ENCODE data around the gene STX1B. TPM values are rescaled to one million over a fixed set of nuclear protein-coding genes. Genes with fewer than 3 reads are reported as not detected.
A peak's percentile ranks its signal among the peaks of the same experiment; 100 is the strongest.

The STX1B gene
- 0.75 TPM for total RNA-seq (2013)
- polyA plus RNA-seq: 1 to 10 TPM in 1 of 3 donors, not detected in 2; 1.7 TPM
- polyA minus RNA-seq: 0.28 and 3.0 TPM in 2 replicates
- 0.34 to 3.7 (median 1.5) reads per million in 11 experiments for total RNA-seq

DNA sequence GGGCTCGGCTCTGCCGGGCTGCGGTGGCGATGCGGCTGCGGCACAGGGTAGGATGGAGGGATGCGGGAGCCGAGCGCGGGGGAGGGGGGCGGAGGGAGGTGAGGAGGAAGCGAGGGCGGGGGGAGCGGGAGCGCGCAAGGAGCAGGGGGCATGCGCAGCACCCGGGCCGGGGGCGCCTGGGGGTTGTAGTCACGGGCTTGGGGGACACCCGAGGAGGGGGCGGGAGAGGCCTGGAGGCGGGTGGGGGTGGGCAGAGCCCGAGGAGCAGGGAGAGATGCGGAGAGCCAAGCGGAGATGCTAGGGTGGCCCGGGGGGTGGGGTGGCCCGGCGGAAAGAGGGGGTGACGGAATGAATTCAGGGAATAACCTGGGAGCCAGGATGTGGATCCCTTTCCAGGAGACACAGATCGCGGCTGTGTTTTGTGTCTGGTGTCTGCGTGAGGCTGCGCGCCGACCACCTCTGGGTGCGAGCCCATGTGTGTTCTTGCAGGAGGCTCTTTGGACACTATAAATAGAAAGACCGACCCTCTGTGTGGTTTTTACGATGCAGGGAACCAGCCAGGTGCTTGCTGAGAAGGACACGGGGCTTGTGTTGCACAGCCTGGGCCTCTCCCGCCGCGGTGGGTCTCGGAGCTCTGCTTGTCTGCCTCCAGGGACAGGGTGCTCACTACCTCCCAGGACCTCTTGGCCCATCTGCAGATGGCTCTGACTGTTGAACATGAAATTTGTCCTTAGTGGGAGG lies at the start of gene STX1B:
STX1B (minus strand) TSS at position 54 of the 741 bp plus-strand sequence. CDS start 242 bp downstream, outside the sequence.
- H2AFZ ChIP-seq (ENCODE audit: insufficient read depth, low read depth, low read length, poor library complexity, severe bottlenecking): no peak within 1 kb of the TSS
- no peaks in the 10 kb centered on the region for H3K36me3 ChIP-seq (replicated peaks in 1 of 2; ENCODE audit: control insufficient read depth in 1 of 2, insufficient read depth in 2 of 2, low read length in 2 of 2)
- intact Hi-C loops (cut with micrococcal nuclease): no loop called here
- no peak within 1 kb of the TSS for H3K4me2 ChIP-seq (replicated peaks; ENCODE audit: extremely low read depth, low read length, poor library complexity, severe bottlenecking)
- Mint-ChIP-seq H3K4me3 (peak within 1 kb of the TSS in 1 of 2 donors; percentile 88), H3K36me3 (peaks cover 0 to 10% of the 10 kb centered on the region in 2 donors), H3K27me3 (ENCODE audit: low read depth in 3 of 3) (peaks cover 47 to 64% (median 59%) of the 10 kb centered on the region in 3 donors), H3K9me3 (peaks cover 10 to 23% (median 17%) of the 10 kb centered on the region in 7 donors), H3K27ac (no peak within 1 kb of the TSS), H3K4me1 (peaks cover 6% of the 10 kb centered on the region)
- TF ChIP-seq, protein P1, sequence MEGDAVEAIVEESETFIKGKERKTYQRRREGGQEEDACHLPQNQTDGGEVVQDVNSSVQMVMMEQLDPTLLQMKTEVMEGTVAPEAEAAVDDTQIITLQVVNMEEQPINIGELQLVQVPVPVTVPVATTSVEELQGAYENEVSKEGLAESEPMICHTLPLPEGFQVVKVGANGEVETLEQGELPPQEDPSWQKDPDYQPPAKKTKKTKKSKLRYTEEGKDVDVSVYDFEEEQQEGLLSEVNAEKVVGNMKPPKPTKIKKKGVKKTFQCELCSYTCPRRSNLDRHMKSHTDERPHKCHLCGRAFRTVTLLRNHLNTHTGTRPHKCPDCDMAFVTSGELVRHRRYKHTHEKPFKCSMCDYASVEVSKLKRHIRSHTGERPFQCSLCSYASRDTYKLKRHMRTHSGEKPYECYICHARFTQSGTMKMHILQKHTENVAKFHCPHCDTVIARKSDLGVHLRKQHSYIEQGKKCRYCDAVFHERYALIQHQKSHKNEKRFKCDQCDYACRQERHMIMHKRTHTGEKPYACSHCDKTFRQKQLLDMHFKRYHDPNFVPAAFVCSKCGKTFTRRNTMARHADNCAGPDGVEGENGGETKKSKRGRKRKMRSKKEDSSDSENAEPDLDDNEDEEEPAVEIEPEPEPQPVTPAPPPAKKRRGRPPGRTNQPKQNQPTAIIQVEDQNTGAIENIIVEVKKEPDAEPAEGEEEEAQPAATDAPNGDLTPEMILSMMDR (IDR thresholded peaks at IDR 0.05): no peak
- peaks cover 10 to 35% of the 10 kb centered on the region in 2 donors for H3K27me3 ChIP-seq (ENCODE audit: control insufficient read depth in 2 of 2, insufficient read depth in 2 of 2, low read length in 2 of 2)
- no peaks in the 10 kb centered on the region for H4K20me1 ChIP-seq (ENCODE audit: insufficient read depth, low read length)
- H3K4me3 ChIP-seq (replicated peaks in 1 of 3; ENCODE audit: low read depth in 2 of 3, low read length in 3 of 3): no peak within 1 kb of the TSS
- no peak within 1 kb of the TSS for H3K27ac ChIP-seq (ENCODE audit: low read depth in 1 of 2, low read length in 2 of 2)
- WGBS (ENCODE audit: insufficient coverage): 13% methylated on average over 27 of the region's 45 CpGs
- DNase-seq: no peak
- H3K79me2 ChIP-seq (ENCODE audit: insufficient read depth, low read length): no peaks in the 10 kb centered on the region
- peaks cover 0 to 8% of the 10 kb centered on the region in 2 donors for H3K9me3 ChIP-seq (replicated peaks in 1 of 2; ENCODE audit: control insufficient read depth in 1 of 2, insufficient read depth in 1 of 2, low read length in 2 of 2)
- no peaks in the 10 kb centered on the region for H3K4me1 ChIP-seq (ENCODE audit: control insufficient read depth in 1 of 2, insufficient read depth in 2 of 2, low read length in 2 of 2)
- H3K9ac ChIP-seq (ENCODE audit: insufficient read depth, low read length, poor library complexity, severe bottlenecking): no peak within 1 kb of the TSS

DNA sequence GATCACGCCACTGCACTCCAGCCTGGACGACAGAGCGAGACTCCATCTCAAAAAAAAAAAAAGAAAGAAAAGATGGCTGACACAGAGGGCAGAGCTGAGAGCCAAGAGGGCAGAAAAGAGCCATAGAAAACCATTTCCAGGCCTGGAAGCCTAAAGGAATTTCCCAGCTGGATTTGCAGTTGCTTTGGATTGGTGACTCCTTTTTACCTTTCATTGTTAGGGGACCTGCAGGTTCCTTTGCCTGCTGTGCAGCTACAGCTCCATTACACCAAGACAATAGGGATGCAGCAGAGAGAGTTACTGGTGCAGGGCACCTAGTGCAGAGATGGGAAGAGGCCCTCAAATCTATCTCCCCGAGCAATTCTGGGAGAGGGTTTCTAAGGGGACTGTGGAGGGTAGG lies 45.2 kb upstream of the STX1B start:
- H3K9me3 Mint-ChIP-seq: peaks cover 0 to 4% (median 0%) of the 10 kb centered on the region in 7 donors
- H3K4me2 ChIP-seq (replicated peaks; ENCODE audit: extremely low read depth, low read length, poor library complexity, severe bottlenecking): no peak overlapping the region

More for the DNA sequence above, 45.2 kb upstream of the STX1B start:
- H3K4me1 Mint-ChIP-seq: peaks cover 13% of the 10 kb centered on the region
- H3K27ac Mint-ChIP-seq: no peak overlapping the region
- no peaks in the 10 kb centered on the region for H4K20me1 ChIP-seq (ENCODE audit: insufficient read depth, low read length)
- peaks cover 5 to 15% of the 10 kb centered on the region in 2 donors for H3K36me3 ChIP-seq (replicated peaks in 1 of 2; ENCODE audit: control insufficient read depth in 1 of 2, insufficient read depth in 2 of 2, low read length in 2 of 2)
- H3K9me3 ChIP-seq (replicated peaks in 1 of 2; ENCODE audit: control insufficient read depth in 1 of 2, insufficient read depth in 1 of 2, low read length in 2 of 2): no peaks in the 10 kb centered on the region
- DNase-seq: no peak
- intact Hi-C loops (cut with micrococcal nuclease): no loop called here
- H3K4me3 ChIP-seq (replicated peaks in 1 of 3; ENCODE audit: low read depth in 2 of 3, low read length in 3 of 3): no peak overlapping the region
- no peak overlapping the region for H3K9ac ChIP-seq (ENCODE audit: insufficient read depth, low read length, poor library complexity, severe bottlenecking)
- H3K27ac ChIP-seq (ENCODE audit: low read depth in 1 of 2, low read length in 2 of 2): no peak overlapping the region
- peaks cover 8 to 26% of the 10 kb centered on the region in 2 donors for H3K36me3 Mint-ChIP-seq
- no peak overlapping the region for H3K4me3 Mint-ChIP-seq
- no peaks in the 10 kb centered on the region for H3K79me2 ChIP-seq (ENCODE audit: insufficient read depth, low read length)
- H3K27me3 ChIP-seq (ENCODE audit: control insufficient read depth in 2 of 2, insufficient read depth in 2 of 2, low read length in 2 of 2): no peaks in the 10 kb centered on the region
- peaks cover 1 to 2% (median 2%) of the 10 kb centered on the region in 3 donors for H3K27me3 Mint-ChIP-seq (ENCODE audit: low read depth in 3 of 3)
- H2AFZ ChIP-seq (ENCODE audit: insufficient read depth, low read depth, low read length, poor library complexity, severe bottlenecking): no peak overlapping the region
- peaks cover 6 to 10% of the 10 kb centered on the region in 2 donors for H3K4me1 ChIP-seq (ENCODE audit: control insufficient read depth in 1 of 2, insufficient read depth in 2 of 2, low read length in 2 of 2)
- TF ChIP-seq, protein P1 (IDR thresholded peaks at IDR 0.05): no peak
- 92% methylated on average over 2 of the region's 4 CpGs for whole genome bisulfite sequencing (ENCODE audit: insufficient coverage)

All from CD14-positive monocyte (primary cell).